ENCODE measurements around the gene TMCO1.
"Not testable (repeated sequence)": the region's sequence is repeated elsewhere in the genome, so short reads cannot be mapped to it uniquely, and the experiment has no call there.

The TMCO1 gene, protein sequence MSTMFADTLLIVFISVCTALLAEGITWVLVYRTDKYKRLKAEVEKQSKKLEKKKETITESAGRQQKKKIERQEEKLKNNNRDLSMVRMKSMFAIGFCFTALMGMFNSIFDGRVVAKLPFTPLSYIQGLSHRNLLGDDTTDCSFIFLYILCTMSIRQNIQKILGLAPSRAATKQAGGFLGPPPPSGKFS

DNA sequence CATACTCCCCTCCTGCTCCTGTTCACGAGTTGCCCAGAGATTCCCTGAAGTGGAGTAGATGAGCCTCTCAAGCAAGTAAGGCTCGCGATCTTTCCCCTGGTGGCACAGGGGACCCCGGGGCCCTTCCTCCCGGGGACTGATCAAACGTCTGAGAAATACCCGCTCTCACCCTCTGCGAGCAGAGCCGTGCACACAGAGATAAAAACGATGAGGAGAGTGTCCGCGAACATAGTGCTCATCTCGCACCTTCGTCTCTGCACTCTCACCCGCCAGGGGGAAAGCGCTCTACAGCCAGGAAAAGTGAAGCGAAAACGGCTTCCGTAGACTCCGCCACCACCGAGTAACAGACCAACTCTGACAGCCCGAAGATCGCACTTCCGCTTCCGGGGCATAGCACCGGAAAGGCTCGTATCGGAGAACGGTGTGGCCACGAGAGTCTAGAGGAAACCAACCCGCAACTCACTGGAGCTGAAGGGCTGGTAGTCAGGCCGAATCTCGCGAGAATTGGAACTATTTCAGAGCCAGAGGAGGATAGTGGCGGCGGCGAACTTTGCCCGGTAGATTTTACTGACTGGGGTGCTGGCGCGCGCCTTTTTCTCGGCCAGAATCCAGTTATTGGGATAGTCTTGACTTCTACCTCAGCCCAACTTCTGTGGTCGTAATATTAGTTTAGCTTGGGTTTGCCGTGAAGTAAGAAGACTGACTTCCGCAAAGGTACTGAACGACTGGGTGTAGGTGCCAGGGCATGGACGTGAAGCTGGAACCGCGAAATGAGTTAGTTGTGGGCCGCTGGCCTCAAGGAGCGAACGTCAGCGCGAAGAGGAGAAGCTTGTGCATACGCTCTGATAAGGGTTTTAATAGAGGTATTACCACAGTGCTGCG, at the start of gene TMCO1:
TMCO1 (minus strand) TSS at position 356 of the 882 bp plus-strand sequence; CDS start at position 239, 117 bp downstream.
- DNase-seq, result peak; percentile 99

DNA sequence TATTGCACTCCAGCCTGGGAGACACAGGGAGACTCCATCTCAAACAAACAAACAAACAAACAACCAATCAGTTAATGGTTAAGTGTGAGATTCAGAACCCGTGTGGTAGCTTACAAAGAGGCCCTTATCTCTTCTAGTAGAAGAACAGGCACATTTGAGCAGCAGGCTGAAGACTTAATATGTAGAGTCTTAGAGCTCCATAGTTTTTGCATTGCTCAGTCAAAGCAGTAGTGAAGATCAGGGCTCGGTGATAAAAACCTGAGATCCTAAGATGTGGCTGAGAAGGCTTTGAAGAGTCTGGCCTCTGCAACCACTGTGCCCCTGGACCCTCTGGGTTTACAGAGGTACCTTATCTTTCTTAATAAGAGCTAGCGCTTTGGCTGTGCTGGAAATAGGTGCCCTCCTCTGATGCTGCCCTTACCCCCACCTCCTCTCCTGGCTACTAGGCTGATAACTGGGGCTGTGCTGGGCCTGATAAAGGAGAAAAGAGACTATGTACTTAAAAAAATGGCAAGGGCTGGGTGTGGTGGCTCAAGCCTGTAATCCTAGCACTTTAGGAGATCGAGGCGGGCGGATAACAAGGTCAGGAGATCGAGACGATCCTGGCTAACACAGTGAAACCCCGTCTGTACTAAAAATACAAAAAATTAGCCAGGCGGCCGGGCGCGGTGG, 48.3 kb upstream of the TMCO1 start:
- no peak for DNase-seq

DNA sequence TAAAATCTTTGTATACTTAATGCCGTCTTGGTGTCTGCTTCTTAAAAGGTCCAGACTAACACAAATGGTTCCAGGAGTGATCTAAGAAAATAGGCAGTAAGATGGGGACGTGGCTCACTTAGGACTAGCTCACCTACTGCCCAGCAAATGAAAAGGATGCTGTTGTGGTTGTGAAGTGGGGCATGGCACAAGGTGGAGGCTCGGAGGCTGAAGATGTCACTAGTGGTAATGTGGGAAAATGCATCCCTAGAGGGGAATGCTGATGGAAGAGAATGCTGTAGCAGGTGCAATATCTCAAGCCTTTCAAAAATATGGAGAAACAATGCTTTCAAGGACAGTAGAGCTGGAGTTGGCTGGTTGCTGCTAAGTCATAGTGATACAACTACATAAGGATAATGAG, 47.5 kb upstream of the TMCO1 start:
- no peak for DNase-seq

DNA sequence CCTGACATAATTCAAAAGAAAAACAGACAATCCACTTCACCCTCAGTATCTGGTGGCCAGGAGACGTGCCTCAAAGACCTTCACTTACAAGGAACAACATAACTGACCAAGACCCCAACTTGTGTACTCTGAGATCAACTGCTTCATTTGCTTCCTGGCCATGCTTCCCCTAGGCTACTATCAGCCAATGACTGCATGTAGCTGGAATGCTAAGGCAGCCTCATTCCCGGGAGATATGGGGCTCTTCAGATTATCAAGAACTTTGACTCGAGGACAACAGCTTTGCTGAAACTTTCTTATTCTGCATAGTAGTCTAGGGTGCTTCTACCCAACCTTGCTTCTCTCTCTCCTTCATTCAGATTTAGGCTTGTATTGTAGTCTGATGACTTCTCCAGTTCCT, 47.1 kb upstream of the TMCO1 start:
- peak; percentile 4 for DNase-seq

DNA sequence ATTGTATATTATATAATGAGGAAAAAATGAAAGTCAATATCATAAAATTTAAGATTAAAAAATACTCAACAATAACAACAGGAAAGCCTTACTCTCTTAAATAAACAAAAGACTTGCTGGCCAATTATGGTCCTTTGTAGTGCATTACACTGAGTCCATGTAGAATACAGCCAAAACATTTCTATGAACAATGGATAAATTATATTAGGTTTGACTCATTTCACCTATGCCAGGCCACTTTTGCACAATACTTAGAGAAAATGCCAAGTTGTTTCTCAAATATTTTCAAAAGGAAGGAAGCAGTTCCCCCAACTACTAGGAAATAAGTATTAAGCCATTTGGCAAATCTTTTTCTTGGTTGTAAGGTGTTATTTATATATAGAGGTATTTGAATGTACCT, 38.9 kb upstream of the TMCO1 start:
- DNase-seq, result no peak

DNA sequence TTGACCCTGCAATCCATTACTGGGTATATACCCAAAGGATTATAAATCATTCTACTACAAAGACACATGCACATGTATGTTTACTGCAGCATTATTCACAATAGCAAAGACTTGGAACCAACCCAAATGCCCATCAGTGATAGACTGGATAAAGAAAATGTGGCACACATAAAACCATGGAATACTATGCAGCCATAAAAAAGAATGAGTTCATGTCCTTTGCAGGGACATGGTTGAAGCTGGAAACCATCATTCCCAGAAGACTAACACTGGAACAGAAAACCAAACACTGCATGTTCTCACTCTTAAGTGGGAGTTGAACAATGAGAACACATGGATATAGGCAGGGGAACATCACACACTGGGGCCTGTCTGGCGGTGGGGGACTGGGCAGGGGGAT, 35.8 kb upstream of the TMCO1 start:
- not testable (repeated sequence) for DNase-seq

DNA sequence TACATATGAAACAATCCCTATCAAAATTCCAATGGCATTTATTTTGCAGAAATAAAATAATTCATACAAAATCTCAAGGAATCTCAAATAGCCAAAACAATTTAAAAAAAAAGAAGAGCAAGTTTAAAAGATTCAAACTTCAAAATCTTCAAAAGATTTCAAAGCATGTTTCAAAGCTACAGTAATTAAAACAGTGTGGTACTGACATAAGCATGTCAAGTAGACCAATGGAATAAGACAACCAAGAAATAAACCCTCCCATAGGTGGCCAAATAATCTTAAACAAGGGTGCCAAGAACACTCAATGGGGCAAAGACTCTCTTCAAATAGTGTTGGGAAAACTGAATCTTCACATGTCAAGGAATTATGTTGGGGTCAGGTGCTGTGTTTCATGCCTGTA, 30.7 kb upstream of the TMCO1 start:
- no peak for DNase-seq

DNA sequence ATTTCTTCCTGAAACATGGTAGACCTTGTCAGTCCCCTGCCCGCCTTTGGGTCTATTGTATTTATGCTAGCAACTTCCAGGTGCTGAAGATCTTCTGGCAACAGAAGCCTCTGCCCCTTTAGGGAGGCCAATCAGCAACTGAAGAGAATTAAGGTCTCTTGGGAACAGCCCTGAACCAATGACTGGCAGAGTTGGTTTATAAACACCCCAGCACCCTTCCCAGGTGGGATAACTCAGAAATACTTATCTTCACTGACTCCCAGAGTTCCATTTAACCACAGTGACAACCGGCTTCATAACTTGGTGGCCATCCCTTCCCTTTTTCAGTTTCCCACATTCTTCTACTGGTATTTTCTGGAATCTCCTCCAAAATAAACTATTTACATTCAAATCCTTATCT, 27.2 kb upstream of the TMCO1 start:
- no peak for DNase-seq

DNA sequence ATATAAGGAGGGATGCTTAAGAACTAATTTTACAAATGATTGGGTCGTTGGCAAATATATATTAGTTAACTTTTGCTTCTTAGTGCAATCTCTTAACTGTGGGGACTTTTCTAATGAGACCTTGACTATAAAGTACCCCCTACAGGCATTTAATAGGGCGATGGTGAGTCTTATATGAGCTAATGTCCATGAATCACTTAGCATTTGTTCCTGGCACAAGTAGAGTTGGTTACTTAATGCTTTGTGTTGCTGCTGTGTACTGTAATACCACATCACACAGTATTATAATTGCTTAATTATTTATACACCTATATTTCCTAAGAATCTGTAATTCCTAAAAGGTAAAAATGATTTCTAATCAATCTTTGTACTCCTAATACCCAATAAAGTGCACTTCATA, 25.3 kb upstream of the TMCO1 start:
- DNase-seq, result peak; percentile 19

DNA sequence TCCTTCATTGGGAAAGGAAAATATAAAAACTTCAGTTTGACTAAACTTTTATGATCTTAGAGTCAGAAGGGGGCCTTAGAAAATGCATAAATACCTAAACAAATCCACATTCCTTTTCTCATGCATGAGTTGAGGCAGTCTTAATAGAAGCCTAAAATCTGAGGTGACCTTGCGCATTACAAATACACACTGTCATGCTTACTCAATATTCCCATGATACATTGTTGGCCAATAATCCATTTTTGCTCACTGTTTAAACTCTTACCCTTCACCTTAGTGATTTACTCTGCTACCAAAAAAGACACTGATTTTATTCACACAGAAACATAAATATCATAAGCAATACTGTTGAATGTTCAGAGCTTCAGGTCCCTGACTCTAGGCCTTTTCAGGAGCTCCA, 19.1 kb upstream of the TMCO1 start:
- no peak for DNase-seq

DNA sequence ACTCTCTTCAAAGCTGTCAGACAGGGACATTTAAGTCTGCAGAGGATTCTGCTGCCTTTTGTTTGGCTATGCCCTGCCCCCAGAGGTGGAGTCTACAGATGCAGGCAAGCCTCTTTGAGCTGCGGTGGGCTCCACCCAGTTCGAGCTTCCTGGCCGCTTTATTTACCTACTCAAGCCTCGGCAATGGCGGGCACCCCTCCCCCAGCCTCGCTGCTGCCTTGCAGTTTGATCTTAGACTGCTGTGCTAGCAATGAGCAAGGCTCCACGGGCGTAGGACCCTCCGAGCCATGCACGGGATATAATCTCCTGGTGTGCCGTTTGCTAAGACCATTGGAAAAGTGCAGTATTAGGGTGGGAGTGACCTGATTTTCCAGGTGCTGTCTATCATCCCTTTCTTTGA, 14.9 kb upstream of the TMCO1 start:
- DNase-seq, result not testable (repeated sequence)

DNA sequence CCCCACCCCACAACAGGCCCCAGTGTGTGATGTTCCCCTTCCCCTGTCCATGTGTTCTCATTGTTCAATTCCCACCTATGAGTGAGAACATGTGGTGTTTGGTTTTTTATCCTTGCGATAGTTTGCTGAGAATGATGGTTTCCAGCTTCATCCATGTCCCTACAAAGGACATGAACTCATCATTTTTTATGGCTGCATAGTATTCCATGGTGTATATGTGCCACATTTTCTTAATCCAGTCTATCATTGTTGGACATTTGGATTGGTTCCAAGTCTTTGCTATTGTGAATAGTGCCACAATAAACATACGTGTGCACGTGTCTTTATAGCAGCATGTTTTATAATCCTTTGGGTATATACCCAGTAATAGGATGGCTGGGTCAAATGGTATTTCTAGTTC, 9.5 kb upstream of the TMCO1 start:
- DNase-seq, result not testable (repeated sequence)

DNA sequence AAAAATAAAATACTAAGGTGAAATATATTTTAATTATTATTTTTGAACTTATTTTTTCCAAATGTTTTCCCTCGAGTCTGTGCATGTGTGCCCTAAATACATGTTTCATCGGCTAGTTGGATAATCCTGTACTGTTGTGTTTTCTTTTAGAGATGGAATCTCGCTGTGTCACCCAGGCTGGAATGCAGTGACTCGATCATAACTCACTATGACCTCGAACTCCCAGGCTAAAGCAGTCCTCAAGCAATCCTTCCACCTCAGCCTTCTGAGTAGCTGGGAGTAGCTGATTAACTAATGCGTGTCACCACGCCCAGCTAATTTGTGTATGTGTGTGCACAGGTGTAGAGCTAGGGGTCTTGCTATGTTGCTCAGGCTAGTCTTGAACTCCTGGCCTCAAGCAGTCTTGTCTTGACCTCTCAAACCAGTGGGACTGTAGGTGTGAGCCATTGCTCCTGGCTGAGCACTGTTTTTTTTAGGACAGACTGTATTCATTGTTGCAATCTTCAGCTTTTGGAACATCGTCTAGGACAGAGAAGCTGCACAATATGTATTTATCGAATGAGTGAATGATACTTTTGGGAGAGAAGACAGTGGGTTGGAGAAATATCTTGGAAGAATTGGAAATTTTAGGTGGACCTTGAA, 4.8 kb upstream of the TMCO1 start:
- DNase-seq, result peak; percentile 95

DNA sequence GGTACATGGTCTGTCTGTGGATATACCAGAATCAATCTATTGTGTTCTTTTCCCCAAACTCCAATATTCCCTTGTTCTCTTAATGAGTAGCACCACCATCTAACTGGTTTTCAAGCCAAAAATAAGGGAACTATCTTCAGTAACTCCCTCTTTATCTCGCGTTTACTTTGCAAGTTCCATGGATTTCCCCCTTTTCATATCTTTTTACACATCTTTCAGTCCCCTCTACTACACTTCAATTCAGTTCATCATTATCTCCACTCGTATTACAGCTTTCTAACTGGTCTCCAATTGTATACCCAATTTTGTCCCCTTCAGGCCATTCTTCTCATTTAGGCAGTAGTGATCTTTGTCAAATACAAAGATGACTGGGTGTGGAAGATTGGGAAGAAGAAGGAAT, 4.1 kb upstream of the TMCO1 start:
- DNase-seq, result no peak

DNA sequence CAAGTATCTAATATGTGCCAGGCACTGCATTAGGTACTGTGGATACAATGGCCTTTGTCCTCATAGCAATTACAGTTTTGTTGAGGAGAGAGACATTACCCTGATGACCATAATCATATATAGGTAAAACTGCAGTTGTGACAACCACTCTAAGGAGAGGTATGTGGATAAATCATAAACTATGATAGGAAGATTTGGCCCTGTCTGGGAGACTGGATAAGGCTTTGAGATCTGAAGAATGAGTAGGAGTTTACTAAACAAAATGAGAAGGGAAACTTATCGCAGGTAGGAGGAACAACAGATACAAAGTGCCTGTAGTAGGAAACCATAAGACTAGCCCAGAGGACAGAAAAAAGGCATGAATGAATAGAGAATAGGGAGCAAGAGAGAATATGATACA, 4.4 kb downstream of the TMCO1 start:
- no peak for DNase-seq

DNA sequence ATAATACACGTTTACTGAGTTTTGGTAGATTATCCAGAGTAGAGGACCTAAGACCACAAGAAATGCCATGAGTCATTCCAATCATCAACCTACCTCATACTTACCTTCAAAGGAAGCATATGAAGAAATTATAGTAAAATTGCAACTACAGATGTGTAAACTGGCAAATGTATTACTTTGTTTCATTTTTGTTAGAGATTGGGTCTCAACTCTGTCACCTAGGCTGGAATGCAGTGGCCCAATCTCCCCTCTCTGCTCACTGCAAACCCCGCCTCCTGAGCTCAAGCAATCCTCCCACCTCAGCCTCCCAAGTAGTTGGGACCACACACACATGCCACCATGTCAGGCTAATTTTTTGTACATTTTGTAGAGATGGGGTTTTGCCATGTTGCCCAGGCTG, 5.2 kb downstream of the TMCO1 start:
- DNase-seq, result no peak

DNA sequence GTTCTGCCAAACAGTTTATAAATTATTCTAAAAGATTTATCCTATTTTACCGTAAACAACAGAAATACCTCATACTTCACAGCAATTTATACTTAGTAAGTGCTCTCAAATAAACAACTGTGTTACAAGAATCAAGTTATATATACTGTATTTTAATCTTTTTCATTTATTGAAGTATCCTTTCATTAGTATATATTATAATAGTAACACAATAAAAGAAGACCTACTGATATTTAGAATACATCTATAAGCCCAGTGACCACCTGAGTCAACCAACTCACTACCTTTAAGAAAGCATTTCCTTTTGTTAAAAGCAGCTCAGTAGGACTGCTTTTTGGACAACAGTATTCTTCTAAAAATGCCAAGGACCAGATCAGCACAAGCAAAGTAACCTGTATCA, 5.9 kb downstream of the TMCO1 start:
- no peak for DNase-seq

DNA sequence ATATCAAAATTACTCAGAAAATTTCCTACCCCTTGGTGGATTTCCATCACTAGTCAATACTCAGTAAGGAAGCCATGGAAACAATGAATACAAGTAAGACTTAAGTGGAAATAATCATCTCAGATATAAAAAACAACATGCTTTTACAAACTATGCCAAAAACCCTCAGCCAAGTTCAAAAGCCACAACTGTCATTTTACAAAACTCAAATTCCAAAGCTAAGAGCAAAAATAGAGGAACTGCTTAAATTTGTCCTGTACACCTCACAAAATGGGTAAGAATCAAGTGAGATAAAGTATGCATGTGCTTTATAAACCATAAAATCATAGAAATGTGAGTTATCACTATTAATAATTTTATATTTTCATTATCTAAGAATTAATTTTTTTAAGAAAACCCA, 9.6 kb downstream of the TMCO1 start:
- DNase-seq, result no peak

DNA sequence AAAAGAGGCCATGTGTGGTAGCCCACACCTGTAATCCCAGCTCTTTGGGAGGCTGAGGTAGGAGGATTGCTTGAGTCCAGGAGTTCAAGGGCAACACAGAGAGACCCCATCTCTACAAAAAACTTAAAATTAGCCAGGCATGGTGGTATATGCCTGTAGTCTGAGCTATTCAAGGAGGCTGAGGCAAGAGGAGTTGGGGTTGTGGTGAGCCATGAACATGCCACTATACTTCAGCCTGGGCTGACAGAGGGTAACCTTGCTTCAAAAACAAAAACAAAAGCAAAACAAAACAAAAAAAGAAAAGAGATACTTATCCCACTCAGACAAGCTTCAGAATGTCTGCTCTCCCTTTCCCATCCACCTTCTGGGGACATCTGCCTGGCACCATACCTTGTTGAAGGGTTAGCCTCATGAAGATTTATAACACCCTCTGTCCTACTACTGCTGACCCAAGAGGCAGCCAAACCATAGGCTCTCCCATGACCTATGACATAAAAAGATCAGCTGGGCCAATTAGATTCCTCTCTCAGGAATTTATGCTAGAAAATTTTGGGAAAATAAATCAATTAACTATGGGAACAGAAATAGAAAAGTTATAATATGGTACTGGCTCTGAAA, 13.2 kb downstream of the TMCO1 start:
- DNase-seq, result no peak

DNA sequence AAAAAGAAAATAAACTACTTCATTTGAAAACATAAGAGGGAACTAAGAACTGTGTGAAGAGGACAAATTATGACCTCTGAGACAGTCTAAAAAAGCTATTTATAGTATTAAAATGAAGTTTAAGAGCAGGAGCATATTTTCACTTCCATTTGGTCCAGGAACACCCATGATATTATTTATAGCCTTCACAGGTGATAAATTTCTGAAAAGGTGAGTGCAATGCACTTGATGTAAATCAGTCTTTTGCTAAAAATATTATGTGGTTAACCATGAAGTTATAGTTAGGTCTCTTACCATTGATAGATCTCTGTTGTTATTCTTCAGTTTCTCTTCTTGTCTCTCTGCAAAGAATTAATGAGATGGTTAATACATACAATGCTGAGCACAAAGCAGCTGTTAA, 14.7 kb downstream of the TMCO1 start:
- no peak for DNase-seq

DNA sequence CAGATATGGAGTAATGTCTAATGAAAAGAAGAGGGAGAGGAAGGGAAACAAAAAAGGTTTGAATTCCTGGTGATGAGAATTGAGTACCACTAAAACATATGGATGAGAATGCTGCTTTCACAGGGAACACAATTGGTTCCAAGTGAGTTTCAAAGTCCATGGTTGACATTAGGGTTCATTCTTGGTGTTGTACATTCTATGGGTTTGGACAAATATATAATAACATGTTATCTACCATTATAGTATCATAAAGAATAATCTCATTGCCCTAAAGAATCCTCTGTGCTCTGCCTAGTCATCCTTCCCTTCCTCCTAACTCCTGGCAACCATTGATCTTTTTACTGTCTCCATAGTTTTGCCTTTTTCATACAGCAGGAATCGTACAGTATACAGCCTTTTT, 20.1 kb downstream of the TMCO1 start:
- no peak for DNase-seq

DNA sequence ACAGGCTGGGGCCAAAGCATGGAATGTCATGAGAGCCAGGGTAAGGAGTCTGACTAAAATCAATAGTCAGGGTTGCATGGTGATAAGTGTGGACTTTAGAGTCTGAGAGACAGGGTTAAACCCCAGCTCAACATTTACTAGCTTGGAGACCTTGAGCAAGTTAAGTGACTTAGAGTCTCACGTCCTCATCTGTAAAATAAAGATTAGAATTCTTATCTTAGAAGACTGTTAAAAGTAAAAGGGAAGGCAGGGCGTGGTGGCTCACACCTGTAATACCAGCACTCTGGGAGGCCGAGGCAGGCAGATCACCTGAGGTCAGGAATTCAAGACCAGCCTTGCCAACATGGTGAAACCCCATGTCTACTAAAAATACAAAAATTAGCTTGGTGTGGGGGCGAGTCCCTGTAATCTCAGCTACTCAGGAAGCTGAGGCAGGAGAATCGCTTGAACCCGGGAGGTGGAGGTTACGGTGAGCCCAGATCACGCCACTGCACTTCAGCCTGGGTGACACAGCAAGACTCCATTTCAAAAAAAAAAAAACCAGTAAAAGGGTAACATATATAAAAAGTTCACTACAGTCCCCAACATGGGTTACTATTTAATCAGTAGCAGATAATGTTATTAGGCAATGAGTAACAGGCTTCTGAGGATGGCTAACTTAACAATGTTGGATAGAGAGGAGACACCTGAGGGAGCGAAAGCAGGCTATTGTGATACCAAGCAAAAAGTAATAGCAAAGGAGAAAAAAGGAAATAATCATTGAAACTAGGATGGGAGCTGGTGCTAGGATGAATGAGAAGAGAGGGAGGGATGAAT, 20.8 kb downstream of the TMCO1 start:
- no peak for DNase-seq
